ENCODE data around the gene PCDHGA11. TPM values are rescaled to one million over a fixed set of nuclear protein-coding genes. Genes with fewer than 3 reads are reported as not detected.

Gene PCDHGA11
- total and polyA plus RNA-seq, 10 of the 15 experiments (the other 5 are each of a cell fraction or from before 2014, with no cell fraction given): 0.21 to 3.4 (median 2.2) TPM

- no peak for DNase-seq (ENCODE audit: low read depth, low spot score)
- ChIA-PET SMC1A (ENCODE audit: uncharacterized antibody, unreplicated experiment) (interaction anchor here (0.7 to 1.4 kb wide), 2 partner anchors 9 to 33 kb away, joined by 3 to 4 read pairs; partner anchors contain the start of genes PCDHGA10 and PCDHGB3), POLR2A (no interaction called here), CTCF (interaction anchor here (0.6 to 1.7 kb wide), 6 partner anchors 9 to 736 kb away, joined by 3 to 8 read pairs (median 3); partner anchors contain the start of genes PCDHGA10 and PCDHGA12), RAD21 (ENCODE audit: unreplicated experiment) (no interaction called here)
- no peak overlapping the region for H3K4me3 ChIP-seq
- H3K27me3 ChIP-seq (replicated peaks in 1 of 2; ENCODE audit: control insufficient read depth in 2 of 2, insufficient read depth in 2 of 2, low read length in 1 of 2): no peaks in the 10 kb centered on the region
- 74% methylated on average over 22 of the region's 22 CpGs for WGBS (ENCODE audit: insufficient coverage, insufficient replicate concordance, low lambda C conversion rate, missing lambda C conversion rate)
- in situ Hi-C loops (cut with MboI) (no loop called here), intact Hi-C loops (cut with micrococcal nuclease; ENCODE audit: unreplicated experiment) (no loop called here)
- ATAC-seq: no peak
- H4K20me1 ChIP-seq (ENCODE audit: control insufficient read depth, insufficient read depth): no peaks in the 10 kb centered on the region
- H3K9ac ChIP-seq (ENCODE audit: control insufficient read depth, insufficient read depth, low read length): no peak overlapping the region
- no TSS peak for BruUV-seq (replicated peaks)
- H3K4me1 ChIP-seq (ENCODE audit: control insufficient read depth, insufficient read depth, low read length): no peaks in the 10 kb centered on the region
- no peak overlapping the region for H3K27ac ChIP-seq (ENCODE audit: control insufficient read depth, insufficient read depth)
- no peak overlapping the region for H2AFZ ChIP-seq (ENCODE audit: control insufficient read depth, low read depth, low read length)
- FAIRE-seq: no peak
- no peaks in the 10 kb centered on the region for H3K36me3 ChIP-seq (ENCODE audit: control insufficient read depth in 2 of 2, insufficient read depth in 2 of 2, low read length in 1 of 2)
- TF ChIP-seq ETV6 (conservative IDR thresholded peaks at IDR 0.05 in 1 of 2, IDR thresholded peaks at IDR 0.05 in 1 of 2; ENCODE audit: borderline replicate concordance in 1 of 2, low read depth in 1 of 2) (no peak), ZNF207 (IDR thresholded peaks at IDR 0.05; ENCODE audit: borderline replicate concordance) (no peak), BACH1 (IDR thresholded peaks at IDR 0.05; ENCODE audit: borderline replicate concordance) (no peak), FOS (IDR thresholded peaks at IDR 0.05; ENCODE audit: borderline replicate concordance, extremely low read depth, insufficient read length) (no peak), MTA2 (IDR thresholded peaks at IDR 0.05; ENCODE audit: low read depth) (no peak), TCF3 (IDR thresholded peaks at IDR 0.05; ENCODE audit: borderline replicate concordance, insufficient read depth, low read depth, low read length) (no peak), RAD21 (IDR thresholded peaks at IDR 0.05; ENCODE audit: insufficient read depth, low read depth, low read length) (no peak), RAD51 (IDR thresholded peaks at IDR 0.05) (no peak)
- no peaks in the 10 kb centered on the region for H3K79me2 ChIP-seq (ENCODE audit: control insufficient read depth, insufficient read depth, low read length)
- peaks cover 21% of the 10 kb centered on the region for H3K9me3 ChIP-seq (replicated peaks; ENCODE audit: control insufficient read depth, insufficient read depth, low read length)
- H3K4me2 ChIP-seq (ENCODE audit: control insufficient read depth, insufficient read depth): no peak overlapping the region
Measured at GRCh38 chr5:141403387-141403786, 17.5 kb upstream of the PCDHGA11 start.
